T47D (cell line): Measurements from ENCODE around the gene METTL26.

Source experiments
- DNase-seq, 2 experiments: peaks; one replicate each; pipeline versions ENCODE4 v3.0.0 to v3.0.0-alpha.2; 2011 to 2012; ENCODE audit warnings: low read depth in 1 of 2, low spot score in 1 of 2
- JUND ChIP-seq: IDR thresholded peaks from 2 replicates; pipeline ENCODE4 v1.6.1; 2012; ENCODE audit warnings: low read depth
- in situ Hi-C: cut with HindIII; loops from 2 replicates; pipeline ENCODE4 v1.10.0; 2016; ENCODE audit warnings: low sequenced_read_pairs, low pct_unique_long_range_greater_than_20kb

METTL26 gene

DNA sequence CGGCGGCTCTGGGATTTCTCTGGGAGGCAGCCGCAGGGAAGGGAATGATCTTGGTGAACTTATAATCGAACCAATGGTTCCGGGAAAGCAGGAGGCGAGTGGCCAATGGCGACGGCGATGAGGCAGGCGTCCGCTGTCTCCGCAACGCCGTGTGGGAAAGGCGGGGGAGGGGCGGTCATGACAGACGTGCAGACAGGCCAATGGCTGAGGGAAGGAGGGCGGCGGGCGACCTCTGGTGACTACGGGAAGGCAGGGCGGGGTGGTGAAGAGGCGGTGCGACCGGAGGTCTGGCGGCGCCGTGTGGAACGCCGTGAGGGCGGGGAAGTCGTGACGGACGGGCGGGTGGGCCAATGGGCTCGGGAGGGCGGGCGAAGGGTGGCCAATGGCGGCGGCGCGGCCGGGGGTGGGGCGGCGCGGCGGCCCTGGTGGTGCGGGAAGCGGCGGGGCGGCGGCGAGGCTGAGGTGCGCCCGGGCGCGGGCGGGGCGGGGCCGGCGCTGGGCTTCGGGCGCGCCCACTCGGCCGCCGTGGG is 46.4 kb downstream of the METTL26 start, which contains the start of gene RAB40C:
Gene RAB40C (plus strand): TSS at position 409 of the 530 bp plus-strand sequence. CDS start 226 bp downstream, outside the sequence.
- peak; percentile 93 to 98 for DNase-seq
- in situ Hi-C loops = no loop called here
- no peak for TF ChIP-seq JUND

- in situ Hi-C loops = no loop called here
- peak; percentile 83 to 96 for DNase-seq
- no peak for TF ChIP-seq JUND
Measured at GRCh38 chr16:588889-589657, 47.0 kb downstream of the METTL26 start.

GRCh38 chr16:588639-588888 is 47.5 kb downstream of the METTL26 start:
- no peak for DNase-seq
- in situ Hi-C loops = no loop called here
- no peak for TF ChIP-seq JUND

DNA sequence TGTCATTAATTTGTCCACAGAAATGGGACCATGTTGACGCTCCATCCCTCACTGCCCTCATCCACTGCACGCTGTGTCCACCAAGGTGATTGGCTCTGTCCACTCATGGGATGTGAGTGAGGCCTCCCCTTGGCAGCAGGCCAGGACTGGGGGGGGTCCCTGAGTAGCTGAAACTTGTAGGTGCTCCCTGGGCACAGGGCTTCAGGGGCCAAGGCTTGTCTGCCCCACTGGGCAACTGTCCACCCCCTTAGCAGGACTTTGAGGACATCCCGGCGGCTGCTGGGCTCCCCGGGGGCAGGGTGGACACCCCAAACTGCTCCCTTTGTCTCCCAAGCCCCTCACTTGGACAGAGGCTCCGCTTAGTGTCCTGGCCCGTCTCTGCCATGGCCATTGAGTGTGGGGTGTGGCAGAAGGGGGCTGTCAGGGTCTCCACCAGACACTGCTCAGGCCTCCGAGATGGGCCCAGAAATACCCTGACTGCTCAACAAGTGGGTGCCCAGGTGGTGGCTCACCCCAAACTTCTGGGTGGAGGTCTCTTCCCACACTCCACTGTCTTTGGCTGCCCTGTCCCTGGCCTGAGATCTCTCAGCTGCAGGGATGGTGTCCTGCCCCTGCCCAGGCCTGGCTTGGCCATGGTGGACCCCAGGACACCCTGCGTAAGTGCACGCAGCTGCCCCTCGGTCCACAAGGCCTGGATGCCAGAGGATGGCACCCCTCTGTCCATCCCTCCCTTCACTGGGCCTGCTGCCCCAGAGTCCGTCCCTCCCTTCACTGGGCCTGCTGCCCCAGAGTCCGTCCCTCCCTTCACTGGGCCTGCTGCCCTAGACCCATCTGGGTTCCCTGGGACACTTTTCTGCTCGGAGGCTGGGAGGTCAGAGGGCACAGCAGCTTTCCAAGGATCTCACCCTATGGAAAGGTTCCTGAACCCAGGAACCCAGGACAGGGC is 49.2 kb downstream of the METTL26 start:
- DNase-seq = no peak
- in situ Hi-C loops = no loop called here
- no peak for TF ChIP-seq JUND

DNA sequence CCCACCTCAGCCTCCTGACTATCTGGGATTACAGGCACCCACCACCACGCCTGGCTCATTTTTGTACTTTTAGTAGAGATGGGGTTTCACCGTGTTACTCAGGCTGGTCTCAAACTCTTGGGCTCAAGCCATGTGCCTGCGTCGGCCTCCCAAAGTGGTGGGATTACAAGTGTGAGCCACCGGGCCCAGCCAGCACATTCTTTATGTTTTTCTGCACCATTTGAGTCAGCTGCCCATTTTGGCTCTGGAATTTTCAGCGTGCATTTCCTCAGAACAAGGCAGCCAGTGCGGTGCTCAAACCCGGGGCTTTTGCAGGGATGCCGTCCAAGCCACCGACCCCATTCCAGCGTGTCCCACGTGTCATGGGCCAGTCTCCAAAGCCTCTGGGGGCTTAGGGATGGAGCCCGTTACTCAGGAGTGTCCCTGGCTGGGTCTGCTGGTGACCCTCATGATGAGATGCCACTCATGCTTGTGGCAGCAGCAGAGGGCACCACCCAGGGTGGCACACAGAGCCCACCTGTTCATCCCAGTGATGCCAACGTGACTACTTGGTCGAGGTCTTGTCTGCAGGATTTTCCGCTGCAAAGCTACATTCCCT is 50.0 kb downstream of the METTL26 start:
- in situ Hi-C loops = no loop called here
- no peak for TF ChIP-seq JUND

DNA sequence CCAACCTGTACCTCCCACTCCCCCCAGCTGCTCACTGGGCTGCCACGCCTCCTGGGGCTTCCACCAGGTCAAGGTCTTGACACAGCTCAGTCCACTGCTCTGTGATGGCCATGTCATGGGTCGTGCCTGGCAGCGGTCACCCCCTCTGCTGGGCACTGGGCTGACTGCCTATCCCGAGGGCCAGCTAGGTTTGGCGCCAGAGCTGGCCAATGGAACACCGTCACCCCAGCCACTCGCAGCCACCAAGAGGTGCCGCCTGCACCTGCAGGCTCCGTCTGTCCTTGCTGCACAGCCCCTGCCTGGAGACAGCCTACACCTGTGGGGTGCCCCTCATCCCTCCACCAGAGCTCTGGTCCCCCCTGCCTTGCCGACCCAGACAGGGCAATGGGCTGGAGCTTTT is 50.8 kb downstream of the METTL26 start:
- in situ Hi-C loops = no loop called here
- DNase-seq = peak; percentile 84 to 88
- no peak for TF ChIP-seq JUND

More for the DNA sequence above, 50.0 kb downstream of the METTL26 start:
- DNase-seq = no peak
